ENCODE data around the gene BCL2L13.
"Not testable (repeated sequence)": the region's sequence is repeated elsewhere in the genome, so short reads cannot be mapped to it uniquely, and the experiment has no call there.

The BCL2L13 gene

GRCh38 chr22:17637490-17638181 is 921 bp upstream of the BCL2L13 start:
- DNase-seq (ENCODE audit: low read depth): no peak

DNA sequence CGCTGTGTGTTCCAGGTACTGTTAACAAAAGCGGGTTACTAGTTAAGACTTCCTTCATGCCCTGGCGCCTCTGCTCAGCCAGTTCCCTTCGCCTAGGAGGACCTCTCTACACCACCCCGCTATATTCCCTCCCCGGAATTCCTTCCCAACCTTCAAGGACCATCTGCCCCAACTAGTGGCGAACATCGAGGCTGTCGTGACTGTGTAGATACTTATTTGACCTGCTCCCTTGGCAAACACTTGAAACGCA is 450 bp upstream of the BCL2L13 start:
- DNase-seq (ENCODE audit: low read depth): no peak

DNA sequence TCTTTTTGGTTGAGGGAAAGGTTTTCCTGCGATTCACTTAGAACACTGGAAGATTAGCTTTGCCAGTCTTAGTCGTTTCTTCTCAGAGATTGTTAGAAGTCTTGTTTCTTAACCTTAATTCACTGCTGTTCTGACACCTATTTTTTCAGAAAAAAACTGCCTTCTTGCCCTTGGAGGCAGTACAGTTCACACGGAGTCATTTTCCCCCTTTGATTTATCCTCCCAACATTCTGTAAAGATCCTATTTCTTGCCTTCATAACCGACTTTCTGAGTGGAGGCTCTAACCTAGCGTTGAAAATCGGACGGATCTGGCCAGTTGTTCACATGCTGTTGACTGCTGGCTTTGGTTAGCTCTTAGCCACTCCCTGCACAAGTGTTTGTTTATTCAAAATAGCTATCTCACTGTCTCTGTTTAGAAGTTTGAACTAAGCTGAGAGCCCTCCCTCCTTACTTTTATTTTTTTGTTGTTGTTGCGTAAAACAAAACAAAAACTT is 737 bp downstream of the BCL2L13 start:
- DNase-seq (ENCODE audit: low read depth): no peak

DNA sequence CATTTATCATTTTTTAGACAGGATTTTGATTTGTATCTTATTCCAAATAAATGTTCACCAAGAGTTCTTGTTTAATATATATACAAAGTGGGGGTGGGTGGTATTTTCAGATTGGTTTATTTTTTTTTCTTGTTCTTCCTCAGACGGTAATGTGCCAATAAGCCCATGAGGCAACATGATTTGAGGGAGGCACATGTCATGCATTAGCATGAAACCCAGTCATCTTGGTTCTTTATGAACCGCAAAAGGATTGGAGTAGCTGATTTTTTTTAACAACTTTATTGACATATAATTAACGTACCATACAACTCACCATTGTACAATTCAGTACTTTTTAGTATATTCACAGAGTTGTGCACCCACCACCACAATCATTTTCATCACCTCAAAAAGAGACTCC is 2.7 kb downstream of the BCL2L13 start:
- no peak for DNase-seq (ENCODE audit: low read depth)

- DNase-seq (ENCODE audit: low read depth): not testable (repeated sequence)
Observed at GRCh38 chr22:17642357-17642756, 3.8 kb downstream of the BCL2L13 start.

DNA sequence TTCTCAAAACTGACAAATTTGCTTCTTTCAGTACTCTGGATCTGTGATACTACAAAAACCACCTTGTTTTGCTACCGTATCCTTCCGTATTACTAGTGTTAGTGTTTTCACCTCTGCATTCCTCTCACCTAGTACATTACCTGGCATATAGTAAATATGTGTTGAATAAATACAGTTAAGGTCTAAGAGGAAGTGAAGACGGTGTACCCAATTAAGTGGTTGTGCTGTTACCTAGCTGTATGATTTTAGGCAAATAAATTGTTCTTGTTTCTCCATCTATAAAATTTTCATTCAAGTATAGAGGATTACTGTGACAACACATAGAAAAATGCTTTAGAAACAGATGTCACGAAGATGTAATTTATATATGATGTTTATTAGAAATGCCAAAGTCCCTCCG is 8.9 kb downstream of the BCL2L13 start:
- no peak for DNase-seq (ENCODE audit: low read depth)

DNA sequence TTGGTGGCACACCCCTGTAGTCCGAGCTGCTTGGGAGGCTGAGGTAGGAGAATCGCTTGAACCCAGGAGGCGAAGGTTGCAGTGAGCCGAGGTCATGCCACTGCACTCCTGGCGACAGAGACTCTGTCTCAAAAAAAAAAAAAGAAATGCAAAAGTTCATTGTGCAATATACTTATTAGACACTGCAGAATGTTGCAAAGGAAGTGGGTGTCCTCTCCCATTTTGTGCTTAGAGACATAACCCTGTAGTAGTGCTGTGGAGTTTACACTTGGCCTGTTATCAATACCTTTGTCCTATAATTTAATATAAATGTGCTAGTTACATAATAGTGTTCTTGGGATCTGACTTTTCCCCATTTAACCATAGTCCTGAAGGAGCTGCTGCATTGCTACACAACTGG is 9.4 kb downstream of the BCL2L13 start:
- no peak for DNase-seq (ENCODE audit: low read depth)

DNA sequence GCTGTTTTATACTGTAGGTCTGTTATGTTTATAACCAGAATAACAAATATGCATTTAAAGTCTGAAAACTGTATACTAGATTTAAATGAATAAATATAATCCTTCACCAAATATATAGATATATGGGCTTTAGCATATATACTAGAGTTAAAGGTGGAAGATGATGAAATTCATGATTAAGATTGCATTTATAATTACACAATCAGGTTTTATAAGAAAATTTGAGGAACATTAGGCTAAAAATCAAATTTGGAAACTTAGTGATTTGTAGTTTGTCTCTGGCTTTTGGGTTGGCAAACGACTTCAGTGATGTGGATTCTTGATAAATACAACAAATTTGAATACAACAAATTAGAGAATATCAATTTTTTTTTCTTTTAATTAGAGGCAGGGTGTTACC is 10.0 kb downstream of the BCL2L13 start:
- DNase-seq (ENCODE audit: low read depth): no peak

GRCh38 chr22:17655289-17655688 is 16.7 kb downstream of the BCL2L13 start:
- DNase-seq (ENCODE audit: low read depth): no peak

- no peak for DNase-seq (ENCODE audit: low read depth)
Observed at GRCh38 chr22:17656870-17657395, 18.4 kb downstream of the BCL2L13 start.

- DNase-seq (ENCODE audit: low read depth): no peak
Observed at GRCh38 chr22:17664414-17665055, 26.0 kb downstream of the BCL2L13 start.

DNA sequence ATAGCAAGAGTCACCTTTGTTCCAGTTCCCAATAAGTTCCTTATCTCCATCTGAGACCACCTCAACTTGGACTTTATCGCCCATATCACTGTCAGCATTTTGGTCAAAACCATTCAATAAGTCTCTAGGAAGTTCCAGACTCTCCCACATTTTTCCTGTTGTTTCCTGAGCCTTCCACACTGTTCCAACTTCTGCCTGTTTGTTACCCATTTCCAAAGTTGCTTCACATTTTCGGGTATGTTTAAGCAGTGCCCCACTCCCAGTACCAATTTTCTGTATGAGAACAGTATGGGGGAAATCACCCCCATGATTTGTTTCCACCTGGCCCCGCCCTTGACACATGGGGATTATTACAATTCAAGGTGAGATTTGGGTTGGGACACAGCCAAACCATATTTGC is 26.7 kb downstream of the BCL2L13 start:
- no peak for DNase-seq (ENCODE audit: low read depth)

- DNase-seq (ENCODE audit: low read depth): no peak
Observed at GRCh38 chr22:17665854-17666253, 27.3 kb downstream of the BCL2L13 start.

- DNase-seq (ENCODE audit: low read depth): not testable (repeated sequence)
Observed at GRCh38 chr22:17671521-17672092, 33.0 kb downstream of the BCL2L13 start.

DNA sequence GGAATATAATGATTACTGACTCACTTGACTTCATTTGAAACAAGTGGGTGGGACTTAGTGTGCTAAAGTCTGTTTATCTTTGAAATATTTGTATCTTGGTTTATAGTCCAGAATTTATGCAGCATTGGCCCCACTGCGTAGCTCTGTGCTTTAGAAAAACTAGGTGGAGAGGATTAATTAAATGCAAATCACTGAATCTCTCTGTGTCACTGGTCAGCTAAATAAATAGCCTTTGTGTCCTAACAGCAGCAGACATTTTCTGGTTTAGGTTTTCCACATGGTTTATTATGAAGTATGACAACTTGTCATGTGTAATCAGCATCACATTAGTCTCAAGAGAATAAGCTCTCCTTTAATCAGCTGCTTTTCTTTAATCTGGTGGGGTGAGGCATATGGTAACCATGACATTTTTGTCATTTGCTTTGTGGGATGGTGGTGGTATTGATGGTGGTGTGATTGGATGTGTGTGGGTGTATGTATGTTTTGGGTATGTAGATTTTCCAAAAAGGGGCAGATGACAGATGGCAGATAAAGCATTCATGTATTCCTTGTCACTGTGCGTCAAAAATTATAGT is 33.9 kb downstream of the BCL2L13 start:
- DNase-seq (ENCODE audit: low read depth): no peak

GRCh38 chr22:17674152-17674551 is 35.6 kb downstream of the BCL2L13 start:
- DNase-seq (ENCODE audit: low read depth): no peak

- DNase-seq (ENCODE audit: low read depth): no peak
Observed at GRCh38 chr22:17675584-17675983, 37.0 kb downstream of the BCL2L13 start.

- DNase-seq (ENCODE audit: low read depth): no peak
Observed at GRCh38 chr22:17678817-17679385, 40.3 kb downstream of the BCL2L13 start.

DNA sequence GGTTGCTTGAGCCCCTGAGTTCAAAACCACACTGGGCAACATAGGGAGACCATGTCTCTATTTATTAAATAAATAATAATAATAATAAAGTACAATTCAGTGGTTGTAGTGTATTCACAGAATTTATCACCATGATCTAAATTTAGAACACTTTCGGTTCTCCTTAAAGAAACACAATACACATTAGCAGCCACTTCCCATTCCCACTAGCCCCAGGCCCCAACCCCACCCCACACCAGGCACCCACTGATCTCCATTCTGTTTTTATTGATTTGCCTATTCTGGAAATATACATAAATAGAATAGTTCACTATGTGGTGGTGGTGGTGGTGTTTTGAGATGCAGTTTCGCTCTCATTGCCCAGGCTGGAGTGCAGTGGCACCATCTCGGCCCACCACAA is 45.7 kb downstream of the BCL2L13 start:
- DNase-seq (ENCODE audit: low read depth): no peak

DNA sequence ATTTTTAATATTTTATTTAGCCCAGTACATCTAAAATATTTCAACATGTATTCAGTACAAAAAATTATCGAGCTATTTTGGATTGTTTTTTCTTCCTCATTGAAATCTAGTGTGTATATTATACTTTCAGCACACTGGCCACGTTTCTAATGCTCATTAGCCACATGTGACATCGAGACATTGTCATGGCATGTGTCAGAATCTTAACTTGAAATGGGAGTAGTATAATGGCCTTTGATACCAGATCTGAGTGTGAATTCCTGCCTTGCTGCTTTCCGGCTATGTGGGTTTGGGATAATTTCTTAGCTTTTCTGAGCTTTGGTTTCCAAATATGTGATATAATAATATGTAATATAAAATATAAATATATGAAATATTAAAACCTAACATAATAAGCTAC is 54.3 kb downstream of the BCL2L13 start:
- no peak for DNase-seq (ENCODE audit: low read depth)

GRCh38 chr22:17694193-17694592 is 55.6 kb downstream of the BCL2L13 start:
- DNase-seq (ENCODE audit: low read depth): no peak

GRCh38 chr22:17694752-17695151 is 56.2 kb downstream of the BCL2L13 start:
- DNase-seq (ENCODE audit: low read depth): no peak

DNA sequence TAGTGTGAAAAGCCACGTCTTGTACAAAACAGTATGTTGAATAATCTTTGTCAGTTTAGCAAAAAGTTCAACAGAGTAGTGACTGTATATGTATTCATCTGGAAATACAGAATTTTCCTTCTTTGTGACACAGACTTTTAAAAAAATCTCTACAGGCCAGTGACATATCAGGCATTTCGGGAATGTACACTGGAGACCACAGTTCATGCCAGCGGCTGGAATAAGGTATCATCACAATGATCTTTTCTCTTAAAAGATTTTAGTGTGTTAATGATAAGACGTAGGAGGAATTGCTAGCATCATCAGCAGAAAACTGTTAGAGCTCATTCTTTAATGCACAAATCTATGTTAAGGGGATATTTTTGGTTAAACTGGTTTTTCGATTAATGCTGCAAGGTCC is 57.4 kb downstream of the BCL2L13 start:
- no peak for DNase-seq (ENCODE audit: low read depth)
